ENCODE results near the gene UBE2E2.

The UBE2E2 gene

DNA sequence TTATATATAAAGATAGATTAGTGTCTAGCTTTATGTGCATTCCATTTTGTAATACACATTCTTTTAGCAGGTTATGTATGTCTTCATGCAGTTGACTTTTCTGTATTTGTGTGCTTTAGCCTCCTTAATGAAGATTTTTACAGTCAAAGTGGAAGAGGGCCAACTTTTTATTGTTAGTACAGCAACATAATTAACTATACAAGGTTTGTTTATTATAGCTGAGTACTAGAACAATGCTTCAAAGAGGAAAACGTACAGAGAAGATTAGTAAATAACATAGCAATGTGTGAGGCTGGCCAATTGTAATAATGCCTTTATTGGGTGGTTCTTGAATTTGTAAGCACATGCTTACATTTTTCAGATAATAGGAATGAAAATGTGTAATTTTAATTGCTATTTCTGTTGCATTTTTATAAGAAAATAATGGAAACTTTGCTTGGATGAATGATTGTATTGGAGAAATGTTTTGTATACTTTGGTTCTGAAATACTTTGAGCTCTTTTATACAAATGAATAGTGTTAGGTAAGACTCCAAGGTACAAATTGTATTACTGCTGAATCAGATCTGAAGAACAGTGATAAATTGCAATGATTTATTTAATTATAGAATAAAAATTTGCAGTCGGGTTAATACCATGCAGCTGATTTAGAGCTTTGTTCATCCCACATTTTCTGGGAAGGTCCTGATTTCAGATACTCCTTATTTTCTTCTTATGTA lies 41.4 kb downstream of the UBE2E2 start:
- TF ChIP-seq, protein P1, sequence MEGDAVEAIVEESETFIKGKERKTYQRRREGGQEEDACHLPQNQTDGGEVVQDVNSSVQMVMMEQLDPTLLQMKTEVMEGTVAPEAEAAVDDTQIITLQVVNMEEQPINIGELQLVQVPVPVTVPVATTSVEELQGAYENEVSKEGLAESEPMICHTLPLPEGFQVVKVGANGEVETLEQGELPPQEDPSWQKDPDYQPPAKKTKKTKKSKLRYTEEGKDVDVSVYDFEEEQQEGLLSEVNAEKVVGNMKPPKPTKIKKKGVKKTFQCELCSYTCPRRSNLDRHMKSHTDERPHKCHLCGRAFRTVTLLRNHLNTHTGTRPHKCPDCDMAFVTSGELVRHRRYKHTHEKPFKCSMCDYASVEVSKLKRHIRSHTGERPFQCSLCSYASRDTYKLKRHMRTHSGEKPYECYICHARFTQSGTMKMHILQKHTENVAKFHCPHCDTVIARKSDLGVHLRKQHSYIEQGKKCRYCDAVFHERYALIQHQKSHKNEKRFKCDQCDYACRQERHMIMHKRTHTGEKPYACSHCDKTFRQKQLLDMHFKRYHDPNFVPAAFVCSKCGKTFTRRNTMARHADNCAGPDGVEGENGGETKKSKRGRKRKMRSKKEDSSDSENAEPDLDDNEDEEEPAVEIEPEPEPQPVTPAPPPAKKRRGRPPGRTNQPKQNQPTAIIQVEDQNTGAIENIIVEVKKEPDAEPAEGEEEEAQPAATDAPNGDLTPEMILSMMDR (conservative IDR thresholded peaks at IDR 0.05; ENCODE audit: low read depth, low read length), result no peak
- DNase-seq (ENCODE audit: low read depth), result no peak
- H3K4me3 ChIP-seq (ENCODE audit: low read length), result no peak overlapping the region

DNA sequence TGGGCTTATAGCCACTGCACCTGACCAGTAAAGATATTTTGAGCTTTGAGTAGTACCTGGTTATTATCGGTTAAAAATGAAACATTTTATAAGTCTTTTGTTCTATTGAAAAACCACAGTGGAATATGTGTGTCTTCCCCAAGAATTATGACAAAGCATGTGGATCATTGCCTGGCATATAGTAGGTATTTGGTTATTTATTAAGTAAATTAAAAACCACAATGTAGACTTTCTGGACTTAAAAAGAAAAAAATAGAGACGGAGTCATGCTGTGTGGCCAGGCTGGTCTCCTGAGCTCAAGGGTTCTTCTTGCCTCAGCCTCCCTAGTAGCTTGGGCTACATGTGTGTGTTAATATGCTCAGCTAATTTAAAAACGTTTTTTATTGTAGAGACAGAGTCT lies 43.5 kb downstream of the UBE2E2 start:
- TF ChIP-seq, protein P1 (conservative IDR thresholded peaks at IDR 0.05; ENCODE audit: low read depth, low read length), result no peak
- DNase-seq (ENCODE audit: low read depth), result no peak
- H3K4me3 ChIP-seq (ENCODE audit: low read length), result no peak overlapping the region

DNA sequence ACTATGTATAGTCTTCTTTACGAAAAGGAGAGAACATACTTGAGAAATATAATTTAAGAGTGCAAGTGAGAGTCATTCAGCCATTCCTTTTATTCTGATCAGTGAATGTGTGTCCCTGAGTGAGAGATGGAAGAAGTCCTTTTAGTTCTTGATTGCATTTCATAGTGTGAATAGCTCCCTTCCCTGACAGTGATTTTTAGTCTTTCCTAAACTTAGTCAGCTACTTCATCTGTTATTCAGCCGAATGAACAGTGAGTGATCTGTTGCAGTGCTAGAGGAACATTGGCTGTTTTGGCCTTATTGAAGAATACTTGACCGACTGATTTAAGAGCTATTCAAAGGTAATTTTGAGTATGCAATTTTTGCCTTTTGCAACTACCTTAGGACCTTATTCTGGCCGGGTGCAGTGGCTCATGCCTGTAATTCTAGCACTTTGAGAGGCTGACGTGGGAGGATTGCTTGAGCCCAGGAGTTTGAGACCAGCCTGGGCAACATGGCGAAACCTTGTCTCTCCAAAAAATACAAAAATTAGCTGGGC lies 45.5 kb downstream of the UBE2E2 start:
- no peak for DNase-seq (ENCODE audit: low read depth)
- TF ChIP-seq, protein P1 (conservative IDR thresholded peaks at IDR 0.05; ENCODE audit: low read depth, low read length), result no peak
- H3K4me3 ChIP-seq (ENCODE audit: low read length), result no peak overlapping the region

DNA sequence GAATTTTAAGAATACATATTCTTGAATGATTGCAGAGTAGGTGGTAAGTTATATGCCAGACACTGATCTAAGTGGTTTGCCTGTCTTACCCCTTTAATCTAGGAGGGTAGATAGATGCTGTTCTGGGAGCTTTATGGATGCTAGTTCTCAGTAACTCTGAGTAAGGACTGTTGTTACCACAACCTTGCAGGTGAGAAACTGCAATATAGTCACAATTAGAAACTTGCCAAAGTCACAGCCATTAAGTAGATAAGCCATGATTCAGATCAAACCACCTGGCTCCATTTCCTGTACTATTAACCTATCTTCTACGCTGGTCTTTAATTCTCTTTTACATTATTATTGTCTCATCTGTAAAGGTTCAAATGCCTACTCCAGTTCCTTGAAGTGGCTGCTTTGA lies 46.8 kb downstream of the UBE2E2 start:
- no peak overlapping the region for H3K4me3 ChIP-seq (ENCODE audit: low read length)
- no peak for DNase-seq (ENCODE audit: low read depth)
- TF ChIP-seq, protein P1 (conservative IDR thresholded peaks at IDR 0.05; ENCODE audit: low read depth, low read length), result no peak

DNA sequence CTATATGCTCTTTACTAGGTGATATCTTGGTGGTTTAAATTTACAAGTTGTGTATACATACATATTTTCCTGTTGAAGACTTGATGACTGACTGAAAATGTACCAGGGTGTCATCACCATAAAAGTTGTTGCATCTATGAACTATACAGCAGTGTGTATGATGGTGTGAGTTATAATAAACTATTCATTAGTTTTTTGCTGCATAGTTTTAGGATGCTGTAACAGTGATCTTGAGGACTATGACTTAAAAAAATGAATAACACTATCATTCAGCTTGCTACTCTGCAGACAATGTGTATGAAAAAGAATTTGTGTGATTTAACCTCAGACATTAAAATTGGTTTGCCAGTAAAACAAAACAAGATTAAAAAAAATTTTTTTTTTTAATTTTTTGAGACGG lies 49.0 kb downstream of the UBE2E2 start:
- H3K4me3 ChIP-seq (ENCODE audit: low read length), result no peak overlapping the region
- DNase-seq (ENCODE audit: low read depth), result no peak
- TF ChIP-seq, protein P1 (conservative IDR thresholded peaks at IDR 0.05; ENCODE audit: low read depth, low read length), result no peak

DNA sequence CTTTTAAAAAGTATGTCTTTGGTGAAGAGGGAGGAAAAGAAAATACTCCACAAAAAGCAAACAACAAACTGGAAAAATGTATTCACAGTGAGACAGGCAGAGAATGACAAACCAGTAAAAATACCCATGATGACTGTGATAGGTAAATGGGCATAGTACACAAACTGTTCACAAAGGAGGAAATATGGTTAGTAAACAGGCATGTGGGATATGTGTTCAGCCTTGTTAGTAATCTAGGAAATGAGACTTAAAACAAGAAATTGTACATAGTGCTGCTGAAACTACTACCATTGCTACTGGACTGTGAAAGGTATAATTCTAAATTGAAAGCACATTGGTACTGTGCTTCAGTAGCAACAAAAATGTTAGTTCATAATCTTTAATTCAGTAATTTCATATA lies 50.1 kb downstream of the UBE2E2 start:
- TF ChIP-seq, protein P1 (conservative IDR thresholded peaks at IDR 0.05; ENCODE audit: low read depth, low read length), result no peak
- H3K4me3 ChIP-seq (ENCODE audit: low read length), result no peak overlapping the region
- DNase-seq (ENCODE audit: low read depth), result no peak

DNA sequence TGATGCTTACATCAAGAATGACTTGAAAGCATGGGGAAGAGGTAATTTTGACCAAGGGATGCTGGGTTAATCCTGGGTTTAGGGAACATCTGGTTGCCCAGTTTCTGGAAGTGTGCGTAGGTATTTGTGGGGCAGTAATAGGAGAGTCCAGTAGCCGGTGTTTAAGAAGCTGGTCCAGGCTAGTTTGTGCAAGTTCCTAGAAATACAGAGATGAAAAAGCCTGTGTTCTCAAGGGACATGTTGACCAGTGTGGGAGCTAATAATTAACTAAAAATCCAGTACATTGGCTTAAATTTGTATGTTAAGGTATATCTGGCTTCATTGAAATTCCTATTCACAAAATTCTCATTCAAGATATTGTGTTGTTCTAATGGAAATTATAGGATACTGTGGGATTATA lies 51.2 kb downstream of the UBE2E2 start:
- TF ChIP-seq, protein P1 (conservative IDR thresholded peaks at IDR 0.05; ENCODE audit: low read depth, low read length), result no peak
- no peak for DNase-seq (ENCODE audit: low read depth)

More for the DNA sequence above, 51.2 kb downstream of the UBE2E2 start:
- no peak overlapping the region for H3K4me3 ChIP-seq (ENCODE audit: low read length)

All from retinal pigment epithelial cell (primary cell).